Adrenal gland (tissue), 5 donors: Measurements from ENCODE around the gene PCGF2.

Source experiments
- POLR2A ChIP-seq, 2 donors: fragments of 450-650 bp; IDR thresholded peaks; one replicate each; pipeline ENCODE4 v1.6.1; 2017; ENCODE audit warnings: antibody characterized with exemption in 2 of 2, mild to moderate bottlenecking in 2 of 2, moderate library complexity in 1 of 2
- TF ChIP-seq, protein P1 (sequence below), 6 experiments: fragments of 450-650 bp in 4 of 6; fragments of 200-600 bp in 2 of 6; sonication (generic) in 1 of 6; IDR thresholded peaks; 1 replicate in 5 of 6; 2 replicates in 1 of 6; pipeline versions ENCODE4 v1.5.1 to v1.8.0; 2016 to 2021; ENCODE audit warnings: antibody characterized with exemption in 6 of 6, mild to moderate bottlenecking in 2 of 6, moderate library complexity in 1 of 6
- donor health status: DM: no; HTN: no; CAD: no.

DNA sequence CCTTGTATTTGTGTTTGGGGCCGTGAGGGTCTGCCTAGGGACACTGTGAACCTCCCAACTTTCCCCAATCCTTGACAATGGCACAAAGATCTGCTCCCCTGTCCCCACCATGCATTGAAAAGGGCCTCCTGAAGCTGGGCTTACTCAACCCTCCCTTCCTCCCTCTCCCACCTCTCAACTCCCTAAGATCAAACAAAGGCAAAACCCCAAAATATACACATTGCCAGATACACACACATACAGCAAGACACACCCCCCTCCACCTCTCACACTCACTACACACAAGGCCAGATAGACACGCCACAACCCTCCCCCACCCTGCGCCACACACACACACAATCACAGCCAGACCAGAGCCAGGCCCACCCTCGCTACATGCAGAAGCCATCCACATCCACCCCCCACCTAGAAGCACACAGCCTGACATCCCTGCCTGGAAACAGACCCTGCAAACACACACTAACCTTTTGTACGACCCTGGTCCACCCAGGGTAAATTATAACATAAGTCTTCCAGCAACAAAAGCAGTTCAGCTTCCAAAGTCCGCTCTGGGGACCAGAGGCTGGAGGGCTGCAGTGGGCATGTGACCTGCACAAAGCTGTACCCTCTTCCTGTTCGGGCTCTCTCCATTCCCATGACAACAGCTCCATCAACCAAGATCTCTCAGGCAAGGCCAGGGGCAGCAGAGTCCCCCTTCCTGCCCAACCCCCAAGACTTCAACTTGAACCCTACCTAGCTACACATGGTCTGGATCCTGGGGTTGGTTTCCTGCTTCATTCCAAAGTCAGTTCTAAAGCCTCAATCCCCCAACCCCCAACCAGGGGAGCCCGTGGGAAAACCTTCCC, 1.9 kb downstream of the PCGF2 start:
- TF ChIP-seq, protein P1, sequence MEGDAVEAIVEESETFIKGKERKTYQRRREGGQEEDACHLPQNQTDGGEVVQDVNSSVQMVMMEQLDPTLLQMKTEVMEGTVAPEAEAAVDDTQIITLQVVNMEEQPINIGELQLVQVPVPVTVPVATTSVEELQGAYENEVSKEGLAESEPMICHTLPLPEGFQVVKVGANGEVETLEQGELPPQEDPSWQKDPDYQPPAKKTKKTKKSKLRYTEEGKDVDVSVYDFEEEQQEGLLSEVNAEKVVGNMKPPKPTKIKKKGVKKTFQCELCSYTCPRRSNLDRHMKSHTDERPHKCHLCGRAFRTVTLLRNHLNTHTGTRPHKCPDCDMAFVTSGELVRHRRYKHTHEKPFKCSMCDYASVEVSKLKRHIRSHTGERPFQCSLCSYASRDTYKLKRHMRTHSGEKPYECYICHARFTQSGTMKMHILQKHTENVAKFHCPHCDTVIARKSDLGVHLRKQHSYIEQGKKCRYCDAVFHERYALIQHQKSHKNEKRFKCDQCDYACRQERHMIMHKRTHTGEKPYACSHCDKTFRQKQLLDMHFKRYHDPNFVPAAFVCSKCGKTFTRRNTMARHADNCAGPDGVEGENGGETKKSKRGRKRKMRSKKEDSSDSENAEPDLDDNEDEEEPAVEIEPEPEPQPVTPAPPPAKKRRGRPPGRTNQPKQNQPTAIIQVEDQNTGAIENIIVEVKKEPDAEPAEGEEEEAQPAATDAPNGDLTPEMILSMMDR (IDR thresholded peaks at IDR 0.05), result no peak
- no peak for TF ChIP-seq POLR2A (IDR thresholded peaks at IDR 0.05)
